GM21737 (cell line): ENCODE results near the gene EPX.

Source experiments
- ATAC-seq: cut with Tn5 transposase; IDR thresholded peaks from one replicate; pipeline ENCODE4 v1.9.1; 2021; ENCODE audit warnings: mild to moderate bottlenecking, moderate library complexity; ENCODE audit not compliant: unreplicated experiment

EPX gene

DNA sequence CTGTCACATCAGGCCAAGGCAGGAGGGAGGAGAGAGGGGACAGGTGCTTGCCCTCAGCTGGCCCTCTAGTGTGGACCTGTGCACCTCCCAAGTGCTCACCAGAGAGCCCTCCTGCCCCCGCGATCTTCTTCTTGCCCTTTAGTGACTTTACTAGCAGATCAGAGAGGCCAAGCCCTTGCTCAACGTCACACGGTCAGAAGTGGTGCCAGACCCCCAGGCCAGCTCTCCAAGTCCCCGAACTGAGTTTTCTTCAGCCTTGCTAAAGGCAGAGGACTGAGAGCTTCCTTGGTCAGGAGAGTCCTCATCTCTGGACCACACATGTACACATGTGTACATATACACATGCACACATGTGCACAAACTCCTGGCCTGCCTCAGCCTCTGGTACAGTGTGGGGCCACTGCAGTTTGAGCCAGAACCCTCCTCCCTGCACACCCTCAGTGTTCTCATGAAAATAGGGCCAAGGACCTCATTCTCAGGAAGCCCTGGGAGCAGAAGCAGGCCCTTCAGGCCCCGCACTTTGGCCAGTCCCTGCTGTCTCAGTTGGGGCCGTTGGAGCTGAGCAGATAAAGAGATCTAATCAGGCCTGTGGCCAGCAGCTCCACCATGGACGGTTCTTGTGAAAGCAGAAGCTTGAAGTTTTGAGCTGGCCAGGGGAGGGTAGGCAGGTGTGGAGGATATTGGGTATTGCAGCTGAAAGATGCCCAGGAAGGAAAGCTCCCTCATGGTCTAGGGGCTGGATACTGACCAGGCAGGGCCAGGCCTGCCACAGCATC lies 7.4 kb upstream of the EPX start:
- no peak for ATAC-seq

- no peak for ATAC-seq
Observed at GRCh38 chr17:58186591-58186990, 5.9 kb upstream of the EPX start.

GRCh38 chr17:58187063-58187462 lies 5.5 kb upstream of the EPX start:
- no peak for ATAC-seq

DNA sequence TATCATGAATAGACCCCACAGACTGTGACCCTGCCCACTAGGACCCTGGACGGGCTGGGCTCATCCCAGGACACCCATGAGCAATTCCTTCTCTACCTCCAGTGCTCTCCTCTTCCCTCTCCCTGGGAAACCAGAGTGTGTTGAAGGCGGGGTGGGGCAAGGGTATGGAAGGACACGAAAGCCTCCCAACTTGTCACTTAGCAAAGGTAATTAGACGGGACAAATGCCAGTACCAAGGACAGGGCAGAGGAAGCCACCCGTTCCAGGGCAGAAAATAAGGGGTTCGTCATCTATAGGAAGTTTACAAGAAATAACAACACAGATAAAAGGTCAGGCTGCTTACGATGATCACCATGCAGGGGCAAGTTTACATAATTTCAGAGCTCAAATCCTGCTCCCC lies 4.9 kb upstream of the EPX start:
- ATAC-seq = no peak

DNA sequence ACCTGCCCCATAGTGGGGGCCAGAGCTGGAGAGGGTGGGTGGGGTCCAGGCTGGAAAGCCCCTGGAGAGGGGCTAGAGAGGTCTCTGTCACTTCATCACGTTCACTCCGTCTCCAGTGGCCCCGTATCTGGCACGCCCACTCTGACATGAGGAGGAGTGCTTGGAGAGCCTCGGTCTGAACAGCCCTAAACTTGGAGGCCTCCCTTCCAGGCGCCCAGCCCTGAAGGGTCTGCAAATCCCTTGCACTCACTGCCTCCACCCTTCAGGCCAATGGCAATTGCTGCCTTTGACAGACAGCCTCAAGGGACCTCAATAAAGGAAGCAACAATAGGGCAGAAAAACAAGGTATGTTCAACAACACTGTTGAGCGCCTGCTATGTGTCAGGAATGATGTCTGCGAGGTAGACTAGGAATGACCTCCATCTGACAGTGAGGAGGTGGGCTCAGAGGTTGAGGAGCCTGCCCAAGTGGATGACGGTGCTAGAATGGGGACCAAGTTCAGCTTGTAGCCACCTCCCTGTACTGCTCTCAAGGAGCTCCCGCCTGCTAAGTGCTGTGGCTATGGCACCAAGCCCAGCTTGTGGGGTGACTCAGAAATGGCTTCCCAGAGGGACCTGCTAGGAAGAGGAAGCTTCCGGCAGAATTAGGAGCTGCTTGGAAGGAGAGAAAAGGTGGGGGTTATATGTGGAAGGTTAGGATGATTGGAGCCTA lies 2.9 kb upstream of the EPX start:
- no peak for ATAC-seq

DNA sequence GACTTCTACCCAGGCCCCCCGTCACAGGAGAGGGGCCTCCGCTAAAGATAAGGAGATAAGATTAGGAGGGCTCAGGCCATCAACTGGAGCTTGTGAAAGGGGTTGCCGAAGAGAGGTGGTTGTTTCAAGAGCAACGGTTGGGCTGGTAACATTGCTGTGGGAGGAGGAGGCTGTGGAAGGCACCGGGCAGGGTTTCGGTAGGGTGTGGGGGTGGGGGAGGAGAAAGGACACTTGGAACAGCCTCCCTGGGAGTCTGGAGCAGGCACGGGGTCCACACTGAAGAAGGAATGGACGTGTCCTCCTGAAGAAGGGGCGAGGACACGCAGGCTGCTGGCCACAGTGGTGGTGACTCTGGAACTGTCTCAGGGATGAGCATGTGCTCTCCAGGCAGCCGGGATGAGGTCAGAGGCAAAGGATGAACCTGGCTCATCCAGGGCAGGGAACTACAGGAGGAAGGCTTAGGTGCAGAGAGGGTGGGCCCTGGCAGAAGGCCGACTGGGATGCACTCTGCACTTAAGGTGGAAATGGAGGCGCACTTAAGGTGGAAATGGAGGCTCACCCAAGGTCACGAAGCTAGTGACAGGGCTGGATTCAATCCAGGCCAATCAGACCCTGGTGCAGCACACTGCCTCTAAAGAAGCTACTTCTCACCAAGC lies 1.2 kb upstream of the EPX start:
- ATAC-seq = no peak

- ATAC-seq = no peak
Observed at GRCh38 chr17:58193641-58194255, 1.2 kb downstream of the EPX start.

- no peak for ATAC-seq
Observed at GRCh38 chr17:58195518-58196123, 3.1 kb downstream of the EPX start.

DNA sequence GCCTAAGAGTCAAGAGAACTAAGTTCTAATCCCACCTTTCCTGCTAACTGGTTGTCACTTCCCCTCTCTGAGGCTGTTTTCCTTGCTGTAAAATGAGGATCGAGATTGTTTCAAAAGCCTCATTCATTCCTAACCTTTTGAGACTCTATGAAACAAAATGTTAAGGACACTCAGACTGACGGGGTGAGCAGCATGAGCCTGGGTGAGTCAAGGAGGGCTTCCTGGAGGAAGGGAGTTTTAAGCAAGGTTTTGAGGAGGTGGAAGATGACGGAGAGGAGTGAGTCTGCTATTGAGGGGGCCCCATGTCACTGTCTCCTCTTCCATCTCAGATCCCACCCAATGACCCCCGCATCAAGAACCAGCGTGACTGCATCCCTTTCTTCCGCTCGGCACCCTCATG lies 4.1 kb downstream of the EPX start:
- no peak for ATAC-seq

DNA sequence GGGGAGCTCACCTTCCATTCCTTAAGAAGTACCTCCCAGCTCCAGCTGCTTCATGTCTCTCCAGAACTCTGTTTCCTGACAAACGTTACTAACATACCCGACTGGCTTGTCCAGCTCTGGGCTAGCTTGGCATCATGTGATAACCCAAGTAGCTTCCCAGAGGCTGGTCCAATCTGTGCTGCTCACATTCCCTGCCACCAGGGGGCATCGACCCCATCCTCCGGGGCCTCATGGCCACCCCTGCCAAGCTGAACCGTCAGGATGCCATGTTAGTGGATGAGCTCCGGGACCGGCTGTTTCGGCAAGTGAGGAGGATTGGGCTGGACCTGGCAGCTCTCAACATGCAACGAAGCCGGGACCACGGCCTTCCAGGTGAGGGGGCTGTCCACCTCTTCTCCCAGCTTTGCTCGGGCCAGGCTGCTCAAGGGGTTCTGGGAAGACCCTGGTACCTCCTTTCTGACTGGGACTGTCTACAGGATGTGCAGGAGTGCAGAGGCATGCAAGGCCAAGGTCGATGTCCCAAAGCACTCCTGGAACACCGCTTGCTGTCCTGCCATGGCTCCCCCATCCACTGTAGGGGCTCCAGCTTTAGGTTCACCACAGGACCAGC lies 7.6 kb downstream of the EPX start:
- no peak for ATAC-seq

DNA sequence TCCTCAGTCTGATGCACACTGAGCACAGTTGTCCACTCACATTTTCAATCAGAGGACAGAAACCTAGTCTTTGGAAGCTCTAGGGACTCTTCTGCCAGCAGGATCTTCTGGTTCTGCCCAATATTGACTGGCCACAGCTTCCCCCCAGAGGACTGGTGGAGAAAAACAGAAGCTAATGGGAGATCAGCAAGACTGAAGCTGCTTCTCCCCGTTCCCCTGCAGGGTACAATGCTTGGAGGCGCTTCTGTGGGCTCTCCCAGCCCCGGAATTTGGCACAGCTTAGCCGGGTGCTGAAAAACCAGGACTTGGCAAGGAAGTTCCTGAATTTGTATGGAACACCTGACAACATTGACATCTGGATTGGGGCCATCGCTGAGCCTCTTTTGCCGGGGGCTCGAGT lies 10.3 kb downstream of the EPX start:
- ATAC-seq = no peak

- ATAC-seq = no peak
Observed at GRCh38 chr17:58204796-58205195, 12.3 kb downstream of the EPX start.

GRCh38 chr17:58205936-58206335 lies 13.4 kb downstream of the EPX start:
- no peak for ATAC-seq

DNA sequence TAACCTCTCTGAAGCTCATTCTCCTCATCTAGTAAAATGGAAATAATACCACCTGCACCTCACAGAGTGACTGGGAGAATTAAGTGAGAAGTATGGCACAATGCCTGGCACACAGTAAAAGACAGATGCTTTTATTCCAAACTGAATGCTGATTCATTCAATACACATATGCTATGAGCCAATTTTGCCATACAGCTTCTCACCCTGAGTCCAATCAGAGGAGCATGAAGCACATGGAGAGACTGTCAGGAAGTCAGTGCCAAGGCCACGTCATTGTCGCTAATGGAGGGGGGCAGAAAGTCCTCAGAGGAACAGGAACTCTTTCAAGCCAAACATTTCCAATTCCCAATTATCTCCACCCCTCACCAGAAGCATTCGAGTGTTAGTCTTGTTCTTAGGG lies 14.9 kb downstream of the EPX start:
- ATAC-seq = no peak

GRCh38 chr17:58208344-58208743 lies 15.8 kb downstream of the EPX start:
- ATAC-seq = no peak

- no peak for ATAC-seq
Observed at GRCh38 chr17:58210922-58211321, 18.4 kb downstream of the EPX start.

DNA sequence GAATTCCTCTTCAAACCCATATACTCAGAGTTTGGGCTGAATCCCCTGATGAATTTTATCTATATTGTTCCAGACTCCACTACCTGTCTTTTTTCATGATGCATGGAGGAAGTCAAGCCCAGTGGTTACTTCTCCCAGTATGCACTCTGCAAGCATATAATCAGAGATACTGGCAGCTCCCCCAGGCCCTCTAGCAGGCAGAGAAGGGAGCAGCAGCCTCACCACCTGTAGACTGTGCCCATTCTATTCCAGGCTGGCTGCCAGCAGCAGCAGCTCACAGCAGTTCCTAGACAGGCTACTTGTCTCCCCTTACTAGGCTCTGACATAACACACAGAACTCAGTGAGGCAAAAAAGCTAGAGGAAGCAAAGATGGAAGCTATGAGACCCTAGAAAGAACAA lies 23.2 kb downstream of the EPX start:
- ATAC-seq = no peak

DNA sequence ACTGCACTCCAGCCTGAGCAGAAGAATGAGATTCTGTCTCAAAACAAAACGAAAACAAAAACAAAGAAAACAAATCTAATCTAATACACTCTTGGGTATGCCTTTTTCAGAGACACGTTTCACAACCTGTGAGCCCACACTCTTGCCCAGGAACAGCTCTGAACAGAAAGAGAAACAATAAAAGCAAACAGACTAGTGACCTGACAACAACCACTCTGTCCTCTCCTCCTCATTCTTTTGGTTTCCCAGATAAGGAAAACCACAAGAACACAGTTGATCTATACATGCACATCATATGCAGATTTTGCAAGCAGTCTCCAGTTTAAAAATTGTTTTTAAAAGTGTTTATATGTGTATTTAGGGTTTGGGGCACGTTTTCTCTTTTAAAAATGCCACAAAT lies 25.2 kb downstream of the EPX start:
- no peak for ATAC-seq

DNA sequence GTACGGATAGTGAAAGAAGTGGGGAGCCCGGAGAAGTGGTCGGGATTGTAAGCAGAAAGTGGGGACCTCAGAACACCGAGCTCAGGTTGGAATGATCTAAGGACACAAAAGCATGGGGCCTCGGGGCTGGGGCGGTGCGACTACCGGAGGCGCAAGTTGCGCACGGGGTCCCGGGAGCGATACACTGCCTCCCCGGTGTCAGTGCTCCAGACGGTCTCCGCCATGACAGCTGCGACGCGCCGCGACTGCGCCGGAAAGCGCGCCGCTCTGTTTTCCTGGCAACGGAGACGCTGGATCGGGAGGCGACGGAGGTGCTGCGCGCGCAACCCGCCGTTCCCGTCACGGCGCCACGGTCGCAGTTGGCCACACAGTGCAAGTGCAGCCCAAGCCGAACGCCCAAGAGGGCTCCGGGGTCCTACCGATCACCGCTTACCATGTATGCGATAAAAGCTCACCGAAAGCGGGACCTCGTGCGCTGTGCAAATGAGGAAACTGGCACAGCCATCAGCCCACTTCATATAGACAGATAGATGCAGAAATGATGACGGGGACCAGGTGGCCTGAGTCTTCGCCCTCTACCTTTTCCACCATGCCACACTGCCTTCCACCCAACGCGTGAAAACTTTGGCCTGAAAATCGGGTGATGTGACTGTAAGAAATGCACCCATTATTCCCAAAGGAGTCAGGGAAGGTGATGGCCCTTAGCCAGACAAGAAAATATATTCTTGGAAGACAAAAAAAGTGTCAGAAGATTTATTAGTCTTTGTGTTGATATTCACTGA lies 26.7 kb downstream of the EPX start, which contains the start of gene MKS1:
MKS1 (minus strand) TSS at position 249 of the 782 bp plus-strand sequence; CDS start at position 224, 25 bp downstream.
- ATAC-seq = peak; percentile 93

- no peak for ATAC-seq
Observed at GRCh38 chr17:58219789-58220183, 27.3 kb downstream of the EPX start.
